Astrocyte (in vitro differentiated cells and primary cell): ENCODE measurements around the gene CCDC74B.

Experiments used
- CTCF ChIP-seq: IDR thresholded peaks from 2 replicates; pipeline ENCODE4 v1.5.1; 2011; ENCODE audit warnings: low read depth, mild to moderate bottlenecking, inconsistent platforms, low read length, moderate library complexity; ENCODE audit not compliant: insufficient read depth
- EZH2 ChIP-seq: IDR thresholded peaks from 2 replicates; pipeline ENCODE4 v1.6.1; 2012; ENCODE audit warnings: mild to moderate bottlenecking, low read length, inconsistent platforms; ENCODE audit not compliant: insufficient read depth

DNA sequence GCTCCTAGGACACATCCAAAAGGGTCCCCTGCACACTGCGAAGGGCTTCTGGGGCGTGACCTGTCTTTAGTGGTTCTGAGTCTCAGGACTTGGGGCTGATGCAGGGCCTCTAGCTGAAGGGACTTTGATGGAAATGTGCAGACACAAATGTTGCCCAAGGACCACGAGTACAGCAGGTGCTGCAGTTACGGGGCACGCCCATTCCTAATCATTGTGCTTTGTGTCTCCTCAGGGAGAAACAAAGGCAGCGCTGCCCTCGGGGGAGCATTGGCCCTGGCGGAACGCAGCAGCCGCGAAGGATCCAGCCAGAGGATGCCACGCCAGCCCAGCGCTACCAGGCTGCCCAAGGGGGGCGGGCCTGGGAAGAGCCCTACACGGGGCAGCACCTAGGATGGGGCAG, 45.3 kb upstream of the CCDC74B start:
- TF ChIP-seq CTCF (no peak), EZH2 (no peak)
